NCI-H2029 (cell line): ENCODE results near the gene KRT71.
A peak's percentile ranks its signal among the peaks of the same experiment; 100 is the strongest.

Experiments used
- DNase-seq: peaks from one replicate; lab custom pipeline; 2025; lab: John Stamatoyannopoulos, UW

The KRT71 gene

DNA sequence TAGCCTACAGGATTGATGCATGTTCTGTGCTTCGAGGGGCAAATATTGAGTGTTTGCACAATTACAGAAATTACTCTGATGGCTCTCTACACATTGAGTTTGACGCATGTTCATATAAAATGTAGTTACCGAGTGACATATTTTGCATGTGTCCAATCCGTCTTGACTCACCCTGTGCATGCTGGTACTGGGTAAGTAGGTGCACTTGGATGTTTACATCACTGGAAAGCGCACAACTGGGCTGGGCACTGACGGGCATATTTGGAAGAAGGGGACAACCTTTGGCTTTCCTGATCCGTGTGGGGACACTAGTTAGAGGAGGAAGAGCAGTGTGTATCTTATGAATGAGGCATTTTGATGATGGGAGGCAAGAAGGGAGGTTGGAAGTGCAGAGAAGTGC is 55.0 kb downstream of the KRT71 start:
- no peak for DNase-seq

GRCh38 chr12:52496590-52497071 is 56.3 kb downstream of the KRT71 start:
- no peak for DNase-seq

DNA sequence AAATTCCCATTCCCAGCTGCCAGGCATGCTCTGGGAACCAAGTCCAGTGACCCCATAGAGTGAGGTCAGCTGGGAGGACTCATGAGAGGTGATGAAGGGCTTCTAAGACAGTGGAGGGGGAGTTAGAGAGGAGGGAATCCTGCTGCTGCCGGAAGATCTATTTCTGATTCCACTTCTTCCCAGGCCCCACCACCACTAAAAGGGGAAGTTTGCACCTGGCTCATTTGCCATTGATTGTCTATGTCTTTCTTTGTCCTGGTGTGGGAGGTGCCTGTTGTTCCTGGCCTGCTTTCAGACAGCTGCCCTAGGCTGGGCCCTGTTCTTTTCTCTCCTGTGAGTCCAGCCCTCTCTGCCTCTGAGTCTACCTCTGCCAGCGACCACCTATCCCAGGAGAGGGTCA is 56.9 kb downstream of the KRT71 start:
- peak; percentile 59 for DNase-seq

- peak; percentile 88 for DNase-seq
Observed at GRCh38 chr12:52495389-52495788, 57.6 kb downstream of the KRT71 start.

DNA sequence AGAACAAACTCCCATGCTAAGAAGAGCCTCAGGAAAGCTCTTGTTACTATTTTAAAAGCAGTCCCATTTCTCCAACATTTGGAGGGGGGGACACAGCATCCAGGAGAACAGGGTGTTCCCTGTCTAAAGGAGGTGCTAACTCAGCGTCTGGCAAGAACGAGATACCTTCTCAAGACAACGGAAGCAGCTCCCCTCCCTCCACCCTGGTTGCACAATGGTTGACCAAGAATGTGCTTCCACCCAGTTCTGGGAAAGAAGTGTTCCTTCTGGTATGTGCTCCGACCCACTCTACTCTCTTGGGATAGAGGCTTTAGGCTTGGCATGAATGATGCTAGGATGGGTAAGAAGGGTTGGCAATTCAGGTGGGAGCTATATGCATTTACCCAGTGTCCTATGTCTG is 58.4 kb downstream of the KRT71 start:
- DNase-seq = no peak

- DNase-seq = no peak
Observed at GRCh38 chr12:52494100-52494499, 58.8 kb downstream of the KRT71 start.
